Measurements from ENCODE around the gene PLCZ1.

DNA sequence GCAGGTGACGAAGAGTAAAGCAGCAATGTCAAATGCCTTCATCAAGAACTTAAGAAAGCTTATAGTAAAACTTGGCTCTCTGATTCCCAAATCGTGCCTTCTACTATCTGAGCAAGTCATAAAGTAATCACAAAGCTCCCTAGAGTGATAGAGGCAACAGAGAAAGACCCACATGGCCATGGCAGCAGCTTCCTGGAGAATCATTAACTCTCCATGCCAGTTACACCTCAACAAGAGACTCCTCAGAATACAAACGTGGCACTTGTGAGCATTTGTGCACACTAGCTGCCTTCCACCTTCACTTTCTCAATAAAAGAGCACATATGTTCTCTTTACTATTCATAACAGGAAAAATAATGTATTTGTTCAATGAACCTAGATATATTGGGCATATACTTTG lies 48.0 kb downstream of the PLCZ1 start:
- TF ChIP-seq, protein P1, sequence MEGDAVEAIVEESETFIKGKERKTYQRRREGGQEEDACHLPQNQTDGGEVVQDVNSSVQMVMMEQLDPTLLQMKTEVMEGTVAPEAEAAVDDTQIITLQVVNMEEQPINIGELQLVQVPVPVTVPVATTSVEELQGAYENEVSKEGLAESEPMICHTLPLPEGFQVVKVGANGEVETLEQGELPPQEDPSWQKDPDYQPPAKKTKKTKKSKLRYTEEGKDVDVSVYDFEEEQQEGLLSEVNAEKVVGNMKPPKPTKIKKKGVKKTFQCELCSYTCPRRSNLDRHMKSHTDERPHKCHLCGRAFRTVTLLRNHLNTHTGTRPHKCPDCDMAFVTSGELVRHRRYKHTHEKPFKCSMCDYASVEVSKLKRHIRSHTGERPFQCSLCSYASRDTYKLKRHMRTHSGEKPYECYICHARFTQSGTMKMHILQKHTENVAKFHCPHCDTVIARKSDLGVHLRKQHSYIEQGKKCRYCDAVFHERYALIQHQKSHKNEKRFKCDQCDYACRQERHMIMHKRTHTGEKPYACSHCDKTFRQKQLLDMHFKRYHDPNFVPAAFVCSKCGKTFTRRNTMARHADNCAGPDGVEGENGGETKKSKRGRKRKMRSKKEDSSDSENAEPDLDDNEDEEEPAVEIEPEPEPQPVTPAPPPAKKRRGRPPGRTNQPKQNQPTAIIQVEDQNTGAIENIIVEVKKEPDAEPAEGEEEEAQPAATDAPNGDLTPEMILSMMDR (IDR thresholded peaks at IDR 0.05) = no peak
- TF ChIP-seq POLR2A (IDR thresholded peaks at IDR 0.05) = no peak
